OCI-M1 (cell line): ENCODE data around the gene SNAP23.
"Not testable (repeated sequence)": the region's sequence is repeated elsewhere in the genome, so short reads cannot be mapped to it uniquely, and the experiment has no call there.

Source experiments
- DNase-seq: peaks from one replicate; lab custom pipeline; 2025; lab: John Stamatoyannopoulos, UW

SNAP23 gene

DNA sequence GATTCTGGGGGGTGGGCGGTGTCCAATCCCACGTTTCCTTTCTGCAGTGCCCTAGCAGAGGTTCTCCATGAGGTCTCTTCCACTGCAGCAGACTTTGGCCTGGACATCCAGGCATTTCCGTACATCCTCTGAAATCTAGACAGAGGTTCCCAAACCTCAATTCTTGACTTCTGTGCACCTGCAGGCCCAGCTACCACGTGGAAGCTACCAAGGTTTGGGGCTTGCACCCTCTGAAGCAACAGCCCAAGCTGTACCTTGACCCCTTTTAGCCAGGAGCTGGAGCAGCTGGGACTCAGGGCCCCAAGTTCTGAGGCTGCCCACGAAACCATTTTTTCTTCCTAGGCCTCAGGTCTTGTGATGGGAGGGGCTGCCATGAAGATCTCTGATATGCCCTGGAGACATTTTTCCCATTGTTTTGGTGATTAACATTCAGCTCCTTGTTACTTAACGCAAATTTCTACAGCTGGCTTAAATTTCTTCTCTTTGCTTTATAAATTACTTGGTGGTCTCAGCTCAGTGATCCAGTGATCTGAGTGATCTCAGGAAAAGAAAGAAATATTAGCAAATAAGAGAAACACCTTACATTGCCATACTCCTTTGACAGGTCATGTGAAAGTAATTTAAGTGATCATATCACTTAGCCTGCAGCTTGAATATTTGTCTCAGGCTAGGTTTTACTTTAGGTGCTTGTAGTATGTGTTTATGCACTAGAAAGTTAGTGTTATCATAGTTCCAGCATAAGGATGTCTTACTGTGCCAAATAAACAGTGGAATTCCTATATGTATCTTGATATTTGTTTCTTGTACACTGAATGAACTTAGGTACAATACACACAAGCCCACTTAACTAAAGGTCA, 3.0 kb downstream of the SNAP23 start:
- peak; percentile 40 for DNase-seq

DNA sequence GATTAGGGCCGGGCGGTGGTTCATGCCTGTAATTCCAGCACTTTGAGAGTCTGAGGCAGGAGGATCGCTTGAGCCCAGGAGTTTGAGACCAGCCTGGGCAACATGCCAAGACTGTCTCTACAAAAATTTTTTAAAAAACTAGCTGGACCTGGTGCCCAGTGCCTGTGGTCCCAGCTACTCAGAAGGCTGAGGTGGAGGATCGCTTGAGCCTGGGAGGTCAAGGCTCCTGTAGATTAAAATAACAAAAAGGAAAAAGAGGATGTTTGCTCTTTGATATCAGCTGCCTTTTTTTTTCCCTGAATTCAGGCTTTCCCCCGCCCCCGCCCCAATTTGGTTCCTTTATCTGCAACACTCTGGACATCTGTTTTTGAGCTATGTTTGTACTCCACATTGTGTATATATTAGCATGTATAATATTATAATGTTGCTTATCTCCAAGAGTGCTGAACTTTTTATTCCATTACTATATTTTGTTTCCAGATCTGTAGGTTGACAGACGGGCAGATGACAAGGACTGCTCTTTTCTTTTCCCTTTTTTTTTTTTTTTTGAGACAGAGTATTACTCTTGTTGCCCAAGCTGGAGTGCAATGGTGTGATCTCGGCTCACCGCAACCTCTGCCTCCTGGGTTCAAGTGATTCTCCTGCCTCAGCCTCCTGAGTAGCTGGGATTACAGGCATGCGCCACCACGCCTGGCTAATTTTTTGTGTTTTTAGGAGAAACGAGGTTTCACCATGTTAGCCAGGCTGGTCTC, 4.6 kb downstream of the SNAP23 start:
- peak; percentile 92 for DNase-seq

DNA sequence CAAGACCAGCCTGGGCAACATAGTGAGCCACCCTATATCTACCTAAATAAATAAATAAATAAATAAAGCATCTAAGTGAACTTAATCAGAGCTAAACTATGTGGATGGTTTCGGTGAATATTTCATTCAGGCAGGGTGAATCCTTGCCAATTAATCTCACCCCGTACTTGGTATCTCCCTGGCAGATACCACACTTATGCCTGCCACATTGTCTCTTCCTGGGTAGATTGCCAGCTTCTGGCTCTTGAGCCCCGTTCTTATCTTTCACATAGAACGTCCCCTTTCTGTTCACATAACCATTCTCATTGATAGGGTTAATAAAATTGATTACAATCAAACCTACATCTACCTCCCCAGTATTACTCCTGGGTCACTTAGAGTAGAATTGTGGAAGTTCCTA, 7.0 kb downstream of the SNAP23 start:
- DNase-seq = no peak

DNA sequence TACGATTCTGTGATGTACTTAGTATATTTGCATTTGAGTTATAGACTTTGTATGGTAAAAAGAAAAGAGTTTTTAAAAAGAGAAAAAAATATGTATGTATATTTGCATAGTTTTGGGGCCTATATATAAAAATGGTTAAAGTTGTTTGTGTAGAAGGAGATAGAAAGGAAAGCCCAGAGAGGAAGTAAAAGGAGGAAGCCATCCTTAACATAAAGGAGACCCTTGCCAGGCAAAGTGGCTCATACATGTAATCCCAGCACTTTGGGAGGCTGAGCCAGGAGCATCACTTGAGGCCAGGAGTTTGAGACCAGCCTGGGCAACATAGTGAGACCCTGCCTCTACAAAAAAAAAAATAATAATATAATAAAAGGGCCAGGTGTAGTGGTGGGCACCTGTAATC, 8.4 kb downstream of the SNAP23 start:
- DNase-seq = no peak

DNA sequence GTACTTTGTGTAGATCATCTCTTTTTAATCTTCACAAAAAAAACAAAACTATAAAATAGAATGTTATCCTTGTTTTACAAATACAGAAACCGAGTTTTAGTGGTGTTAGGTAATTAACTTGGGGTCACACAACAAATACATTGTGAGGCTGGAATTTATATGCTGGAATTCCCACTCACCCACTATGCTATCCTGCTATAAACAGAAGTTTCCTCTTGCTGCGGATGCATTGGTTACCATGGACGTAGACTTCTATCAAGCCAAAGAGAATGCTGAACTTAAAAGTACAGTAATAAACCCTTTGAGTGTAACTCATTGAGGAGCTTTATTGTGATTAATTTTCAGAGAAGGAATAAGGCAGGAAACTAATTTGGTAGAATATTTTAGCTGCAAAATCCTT, 9.2 kb downstream of the SNAP23 start:
- DNase-seq = no peak

DNA sequence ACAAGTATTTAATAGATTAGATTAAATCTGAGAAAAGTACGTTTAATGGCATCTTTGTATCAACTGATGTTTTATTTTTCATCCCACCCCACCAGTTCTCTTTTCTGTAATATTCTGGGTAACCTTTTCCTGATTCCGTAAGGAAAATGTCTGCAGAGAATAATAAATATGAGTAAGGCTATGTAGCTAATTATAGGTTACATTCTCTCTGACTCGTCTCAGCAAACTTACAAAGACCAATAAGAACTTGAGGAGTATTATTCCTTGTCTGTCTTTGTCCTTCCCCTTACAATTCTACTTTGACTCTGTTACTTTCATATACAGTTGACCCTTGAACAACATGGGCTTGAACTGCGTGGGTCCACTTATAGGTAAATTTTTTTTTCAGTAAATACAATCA, 12.1 kb downstream of the SNAP23 start:
- no peak for DNase-seq

DNA sequence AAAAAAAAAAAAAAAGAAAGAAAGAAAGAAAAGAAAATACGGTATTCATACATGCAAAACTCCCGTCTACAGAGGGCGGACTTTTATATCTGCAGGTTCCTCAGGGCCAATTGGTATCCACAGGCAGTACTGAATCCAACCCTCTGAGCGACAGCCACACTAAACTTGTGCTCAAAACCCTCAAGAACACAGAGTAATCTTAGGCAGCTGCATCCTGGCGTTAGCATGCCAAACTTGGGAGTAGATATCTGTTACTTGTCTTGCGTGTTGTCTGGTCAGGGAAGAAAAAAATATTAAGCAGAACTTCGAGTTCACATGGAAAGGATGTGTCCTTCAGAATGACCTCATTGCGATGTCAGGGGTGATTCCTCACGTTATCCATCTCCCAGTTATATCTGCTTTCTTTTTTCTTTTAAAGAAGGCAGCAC, 12.8 kb downstream of the SNAP23 start:
- peak; percentile 83 for DNase-seq

DNA sequence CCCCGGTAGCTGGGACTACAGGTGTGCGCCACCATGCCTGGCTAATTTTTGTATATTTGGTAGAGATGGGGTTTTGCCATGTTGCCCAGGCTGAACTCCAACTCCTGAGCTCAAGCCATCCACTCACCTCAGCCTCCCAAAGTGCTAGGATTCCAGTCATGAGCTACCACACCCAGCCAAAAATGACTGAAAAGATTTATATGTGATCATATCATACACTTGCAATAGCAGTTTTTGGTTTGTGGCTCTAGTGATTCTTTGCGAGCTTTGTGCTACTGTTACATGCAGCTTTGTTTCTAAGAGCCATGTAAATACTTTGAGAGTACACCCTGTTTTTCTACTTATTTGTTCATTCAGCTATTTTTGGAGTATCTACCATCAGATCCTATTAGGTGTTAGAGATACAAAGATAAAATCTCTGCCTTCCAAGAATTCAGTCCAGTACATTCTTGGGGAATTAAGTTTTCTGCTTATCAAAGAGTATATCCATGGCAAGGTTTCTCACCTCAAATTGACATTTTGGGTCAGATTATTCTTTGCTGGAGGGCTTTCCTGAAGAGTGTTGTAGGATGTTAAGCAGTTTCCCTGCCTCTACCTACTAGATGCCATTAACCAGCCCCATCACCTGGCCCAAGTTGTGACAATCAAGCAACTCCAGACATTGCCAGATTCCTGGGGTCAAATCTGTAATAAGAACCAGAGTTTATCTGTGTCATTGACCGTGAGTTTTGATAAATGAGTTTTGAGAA, 15.0 kb downstream of the SNAP23 start:
- peak; percentile 49 for DNase-seq

DNA sequence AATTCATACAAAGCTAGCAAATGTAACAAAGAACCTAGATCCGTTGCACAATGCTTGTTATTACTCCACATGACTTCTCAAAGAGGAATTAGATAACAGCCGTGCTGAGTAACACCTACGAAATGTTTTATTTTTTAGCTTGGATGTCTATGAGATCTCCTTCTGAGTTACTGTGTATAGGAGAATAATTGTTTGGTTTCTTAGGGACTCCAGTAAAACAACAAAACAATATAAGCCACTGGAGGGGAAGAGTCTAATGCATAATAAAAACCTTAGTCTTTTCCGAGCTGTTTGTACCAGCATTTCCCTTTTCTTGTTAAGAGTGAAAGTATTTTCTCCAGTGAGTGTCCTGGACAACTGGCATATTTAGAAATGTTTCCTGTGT, 15.6 kb downstream of the SNAP23 start:
- DNase-seq = peak; percentile 77

DNA sequence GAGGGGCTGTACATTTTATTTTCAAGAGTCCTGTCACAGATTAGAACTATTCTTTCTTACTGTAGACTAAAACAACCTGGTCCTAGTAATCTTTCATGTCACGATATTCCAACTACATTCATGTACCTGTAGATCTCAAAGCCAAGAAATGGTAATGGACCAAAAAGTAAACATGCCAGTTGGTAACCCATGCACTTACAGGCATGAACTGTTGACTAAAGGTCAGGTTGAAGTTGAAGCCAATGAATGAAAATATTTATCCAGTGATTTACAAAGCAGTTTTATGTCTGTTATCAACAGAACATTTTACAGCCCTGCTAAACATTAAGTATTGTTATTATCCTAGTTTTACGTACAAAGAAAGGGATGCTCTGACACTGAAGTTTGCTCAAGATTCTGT, 27.9 kb downstream of the SNAP23 start:
- DNase-seq = no peak

DNA sequence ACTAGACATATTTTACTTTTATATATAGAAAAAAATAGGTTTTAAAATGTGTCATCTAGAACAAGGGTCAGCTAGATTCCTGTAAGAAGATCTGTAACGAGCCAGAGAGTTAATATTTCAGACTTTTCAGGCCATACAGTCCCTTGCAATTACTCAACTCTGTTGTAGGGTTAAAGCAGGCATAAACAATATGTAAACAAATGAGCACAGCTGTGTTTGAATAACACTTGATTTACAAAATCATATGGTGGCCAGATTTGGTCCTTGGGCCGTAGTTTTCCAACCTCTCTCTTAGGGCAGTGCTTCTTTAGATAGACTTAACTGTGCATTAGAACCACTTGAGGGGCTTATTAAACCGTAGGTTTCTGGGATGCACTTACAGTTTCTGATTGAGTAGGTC, 33.5 kb downstream of the SNAP23 start:
- no peak for DNase-seq

DNA sequence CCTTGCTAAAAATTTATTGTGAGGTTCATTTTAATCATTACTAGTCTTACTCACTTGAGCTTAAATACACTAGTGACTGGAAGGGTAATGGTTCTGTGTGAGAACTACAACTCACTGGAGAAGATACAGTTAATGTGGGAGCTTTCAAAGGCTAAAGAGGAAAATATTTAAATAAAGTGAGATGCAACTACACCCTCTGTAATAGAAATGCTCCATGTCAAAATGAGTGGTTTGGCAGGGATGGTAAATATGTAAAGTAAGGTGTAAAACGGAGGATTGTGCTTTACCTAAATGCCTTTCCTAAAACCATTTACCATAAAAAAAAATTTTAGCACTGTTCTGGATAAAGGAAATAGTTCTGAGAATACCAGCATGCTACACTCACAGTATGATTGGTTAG, 37.8 kb downstream of the SNAP23 start:
- DNase-seq = no peak

DNA sequence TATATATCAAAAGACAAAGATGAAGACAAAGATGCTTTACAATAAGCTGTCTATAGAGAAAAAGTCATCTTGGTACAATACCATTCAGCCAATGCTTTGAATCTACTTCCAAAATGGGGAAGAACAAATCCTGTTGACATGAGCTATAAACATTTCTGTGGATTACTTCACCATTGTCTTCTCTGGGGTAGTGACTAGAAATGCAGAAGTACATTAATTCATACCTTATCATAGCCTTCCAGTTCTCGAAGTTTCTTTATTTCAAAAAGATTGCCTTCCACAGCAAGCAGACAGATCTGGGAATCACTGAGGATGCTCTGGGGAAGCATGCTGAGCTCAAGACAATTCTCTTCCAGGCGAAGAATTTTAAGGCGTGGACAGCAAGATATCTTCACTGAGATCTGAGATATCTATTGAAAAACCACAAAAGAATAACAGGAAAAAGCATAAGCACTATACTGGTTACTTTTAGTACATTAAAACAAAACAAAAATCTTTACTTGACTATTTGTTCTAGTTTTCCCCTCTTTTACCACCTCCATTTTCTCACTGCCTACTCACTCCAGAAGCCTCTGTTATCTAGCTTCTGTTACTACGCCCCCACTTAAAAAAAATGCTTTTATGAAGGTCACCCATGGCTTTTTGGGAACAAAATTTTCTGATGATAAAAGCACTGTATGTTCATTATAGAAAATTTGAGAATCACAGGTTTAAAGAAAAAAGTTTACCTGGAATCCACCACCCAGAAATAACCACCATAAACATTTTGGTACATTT, 49.6 kb downstream of the SNAP23 start:
- peak; percentile 86 for DNase-seq

DNA sequence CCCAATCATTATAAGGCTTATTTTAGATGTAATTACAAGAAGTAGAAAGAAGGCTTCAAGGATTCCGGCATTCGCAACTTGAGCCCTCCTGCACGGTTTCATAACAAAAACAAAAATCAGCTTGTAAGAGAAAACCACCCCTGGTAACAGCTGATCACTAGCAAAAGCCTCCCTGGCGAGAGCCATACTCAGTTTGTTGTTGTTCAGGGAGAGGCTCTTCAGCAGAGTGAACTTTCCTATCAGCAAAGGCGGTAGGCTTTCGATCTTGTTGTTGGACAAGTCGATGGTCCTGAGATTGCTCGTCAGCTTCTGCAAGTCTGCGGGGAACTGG, 52.4 kb downstream of the SNAP23 start:
- DNase-seq = no peak

DNA sequence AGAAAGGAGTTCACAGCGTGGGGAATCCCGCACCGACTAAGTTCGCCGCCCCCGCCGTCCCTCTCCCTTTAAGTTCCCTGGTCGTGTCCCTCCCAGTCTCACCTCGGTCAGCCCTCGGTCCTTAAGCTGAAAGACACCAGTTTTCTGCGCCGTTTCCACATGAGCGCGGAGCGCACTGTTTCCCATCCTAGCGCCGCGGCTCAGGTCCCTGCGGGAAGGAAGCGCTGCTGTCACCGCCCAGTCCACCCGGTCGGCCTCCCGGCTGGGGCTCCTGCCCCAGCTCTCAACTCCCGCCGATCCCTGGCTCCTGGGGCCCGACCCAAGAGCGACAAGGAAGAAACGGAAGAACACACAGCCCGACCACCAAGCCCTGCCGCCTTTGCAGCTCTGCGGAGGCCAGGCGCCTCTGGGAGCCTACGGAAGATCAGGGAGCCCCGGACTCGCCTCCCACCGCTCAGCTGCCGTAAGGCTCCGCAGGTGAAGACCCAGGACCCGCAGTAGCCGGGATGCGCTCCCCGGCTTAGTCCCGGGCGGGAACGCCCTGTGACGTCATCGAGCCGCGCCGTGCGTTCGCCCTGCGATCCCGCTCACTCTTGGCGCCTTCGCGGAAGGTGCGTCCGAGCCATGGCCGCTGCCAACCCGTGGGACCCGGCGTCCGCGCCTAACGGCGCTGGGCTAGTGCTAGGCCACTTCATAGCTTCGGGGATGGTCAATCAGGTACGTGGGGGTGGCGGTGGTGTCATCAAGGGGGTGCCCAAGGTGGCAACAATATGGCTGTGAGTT, 53.0 kb downstream of the SNAP23 start, which contains the start of the genes HAUS2 and LRRC57:
HAUS2 (plus strand) TSS at position 590 of the 783 bp plus-strand sequence; CDS start at position 625, 35 bp downstream.
LRRC57 (minus strand) TSS at position 545 of the 783 bp plus-strand sequence; CDS start at position 186, 359 bp downstream.
- DNase-seq = peak; percentile 90

DNA sequence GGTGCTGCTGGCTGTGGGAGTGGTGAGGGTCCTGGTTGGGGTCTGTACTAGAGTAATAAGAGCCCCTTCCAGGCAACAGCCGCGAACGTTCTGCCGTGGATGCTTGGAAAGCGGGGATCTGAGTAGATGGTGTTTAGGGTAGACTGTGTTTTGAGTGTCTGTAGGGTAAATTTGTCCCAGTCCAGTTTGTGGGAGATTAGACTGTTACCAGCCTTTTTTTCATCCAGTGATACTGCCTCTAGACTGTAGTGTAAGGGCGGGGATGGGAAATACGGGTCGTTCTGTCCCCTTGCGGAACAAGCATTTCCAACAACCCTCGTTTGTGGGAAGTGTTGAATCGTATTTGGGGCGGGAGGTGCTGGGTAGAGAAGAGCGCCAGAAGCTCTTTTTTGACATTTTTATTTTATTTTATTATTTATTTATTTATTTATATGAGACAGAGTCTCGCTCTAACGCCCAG, 53.6 kb downstream of the SNAP23 start:
- peak; percentile 86 for DNase-seq

DNA sequence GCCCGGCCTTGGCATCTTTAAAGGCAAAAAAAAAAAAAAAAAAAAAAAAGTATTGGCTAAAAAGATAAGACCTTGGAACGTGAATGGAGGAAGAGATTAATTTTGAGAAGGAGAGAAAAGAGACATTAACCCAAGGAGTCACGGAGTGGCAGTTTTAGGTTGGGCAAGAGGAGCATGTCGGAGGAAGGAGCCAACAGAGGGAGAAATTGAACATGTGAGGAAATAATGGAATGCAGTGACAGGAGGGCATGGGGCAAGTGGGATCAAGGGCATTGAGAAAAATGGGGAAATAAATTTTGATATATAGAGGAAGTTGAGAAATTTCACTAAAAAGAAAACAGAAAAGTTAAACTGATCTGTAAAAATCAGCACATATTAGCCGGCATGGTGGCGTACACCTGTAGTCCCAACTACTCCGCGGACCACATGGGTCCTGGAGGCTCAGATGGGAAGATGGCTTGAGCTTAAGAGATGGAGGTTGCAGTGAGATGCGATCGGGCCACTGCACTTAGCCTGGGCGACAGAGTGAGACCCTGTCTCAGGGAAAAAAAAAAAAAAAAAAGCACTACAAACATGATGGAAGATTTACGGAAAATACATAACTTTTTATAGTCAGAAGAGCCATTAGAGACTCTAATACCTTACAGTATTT, 54.4 kb downstream of the SNAP23 start:
- DNase-seq = peak; percentile 52

DNA sequence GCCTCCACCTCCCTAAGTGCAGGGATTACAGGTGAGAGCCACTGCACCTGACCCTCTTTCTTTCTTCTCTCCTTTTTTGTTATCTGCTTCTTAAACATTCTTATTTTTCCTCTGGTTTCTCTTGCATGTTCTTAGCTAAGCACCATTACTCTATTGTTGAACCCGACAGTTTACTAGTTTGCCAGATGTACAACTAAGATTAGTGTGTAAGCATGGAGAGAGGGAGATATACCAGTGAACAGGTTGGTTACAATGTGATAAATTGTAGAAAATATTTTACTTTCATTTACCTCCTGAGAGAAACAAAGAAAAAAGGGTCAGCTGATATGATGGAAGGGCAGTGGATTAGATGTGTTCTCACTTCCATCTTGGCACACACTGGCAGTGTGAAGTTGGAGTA, 58.1 kb downstream of the SNAP23 start:
- DNase-seq = peak; percentile 38

DNA sequence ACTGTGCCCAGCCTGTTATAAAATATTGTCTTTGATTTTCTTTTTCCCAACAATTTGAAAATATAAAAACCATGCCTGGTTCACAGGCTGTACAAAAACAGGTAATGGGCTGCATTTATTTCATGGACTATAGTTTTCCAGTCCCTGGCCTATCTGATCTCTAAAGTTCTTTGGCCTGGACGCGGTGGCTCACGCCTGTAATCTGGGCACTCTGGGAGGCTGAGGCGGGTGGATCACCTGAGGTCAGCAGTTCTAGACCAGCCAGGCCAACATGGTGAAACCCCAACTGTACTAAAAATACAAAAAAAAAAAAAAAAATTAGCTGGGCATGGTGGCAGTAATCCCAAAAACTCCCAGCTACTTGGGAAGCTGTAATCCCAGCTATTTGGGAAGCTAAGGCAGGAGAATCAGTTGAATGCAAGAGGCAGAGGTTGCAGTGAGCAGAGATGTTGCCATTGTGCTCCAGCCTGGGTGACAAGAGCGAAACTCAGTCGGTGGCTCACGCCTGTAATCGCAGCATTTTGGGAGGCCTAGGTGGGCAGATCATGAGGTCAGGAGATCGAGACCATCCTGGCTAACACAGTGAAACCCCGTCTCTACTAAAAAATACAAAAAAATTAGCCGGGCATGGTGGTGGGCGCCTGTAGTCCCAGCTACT, 61.2 kb downstream of the SNAP23 start:
- DNase-seq = not testable (repeated sequence)

DNA sequence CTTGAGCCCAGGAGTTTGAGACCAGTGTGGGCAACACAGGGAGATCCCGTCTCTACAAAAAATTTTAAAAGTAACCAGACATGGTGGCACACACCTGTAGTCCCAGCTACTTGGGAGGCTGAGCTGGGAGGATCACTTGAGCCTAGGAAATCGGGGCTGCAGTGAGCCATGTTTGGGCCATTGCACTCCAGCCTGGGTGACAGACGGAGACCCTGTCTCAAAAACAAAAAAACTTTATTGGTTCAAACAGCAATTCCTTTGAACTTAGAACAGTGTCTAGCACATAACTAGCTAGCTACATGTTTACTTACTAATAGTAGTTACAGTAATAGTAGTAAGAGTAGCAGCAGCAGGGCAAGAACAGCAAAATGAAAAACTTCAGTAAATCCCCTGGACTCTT, 63.3 kb downstream of the SNAP23 start:
- no peak for DNase-seq
